ENCODE measurements around the gene SPECC1. TPM values are rescaled to one million over a fixed set of nuclear protein-coding genes. Genes with fewer than 3 reads are reported as not detected.

Gene SPECC1
- total and polyA plus RNA-seq, 2 of the 4 experiments (the other 2 are of a cell fraction) = 16.9 to 26.2 TPM

DNA sequence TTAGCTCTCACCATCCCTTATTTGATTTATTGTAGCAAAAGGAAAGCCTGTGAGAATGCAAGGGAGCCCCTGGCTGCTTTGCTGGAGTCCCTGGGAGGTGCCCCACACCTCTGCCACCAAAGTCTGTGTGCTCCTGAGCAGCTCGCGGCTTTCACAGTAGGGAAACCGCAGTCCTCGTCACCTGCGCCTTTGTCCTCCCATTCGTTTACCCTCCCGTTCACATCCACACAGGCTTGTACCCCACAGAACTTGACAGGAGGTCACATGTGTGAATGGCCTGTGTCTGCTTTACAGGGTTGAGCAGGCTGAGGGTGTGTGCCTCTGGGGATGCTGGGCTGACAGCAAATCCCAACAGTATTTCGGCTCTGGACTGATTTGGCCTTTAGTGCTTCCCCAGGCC, 305.7 kb downstream of the SPECC1 start:
- 97% methylated on average over 5 of the region's 8 CpGs; no CpG with 5 or more reads in 1 of the 2 experiments for WGBS, 2 experiments (ENCODE audit: extremely low coverage in 2 of 2, insufficient read length in 1 of 2)
- no peak overlapping the region for H3K18ac ChIP-seq (ENCODE audit: low read depth, low read length)
- no peak overlapping the region for H2BK5ac ChIP-seq (ENCODE audit: low read depth, low read length, poor library complexity, severe bottlenecking)
- no peak overlapping the region for H3K4me3 ChIP-seq (ENCODE audit: insufficient read depth, low read depth, low read length)
- no peak overlapping the region for H2AFZ ChIP-seq (replicated peaks; ENCODE audit: low read length, poor library complexity)
- ATAC-seq (ENCODE audit: low read depth) (no peak), DNase-seq (no peak)
- H4K20me1 ChIP-seq (ENCODE audit: insufficient read depth, low read length) = no peaks in the 10 kb centered on the region
- no peaks in the 10 kb centered on the region for H3K9me3 ChIP-seq (ENCODE audit: control insufficient read depth, insufficient read depth, low read length)
- H2BK120ac ChIP-seq (ENCODE audit: low read depth, low read length) = no peak overlapping the region
- no peak overlapping the region for H3K14ac ChIP-seq (replicated peaks; ENCODE audit: low read depth, low read length)
- H2AK9ac ChIP-seq (replicated peaks; ENCODE audit: low read depth, low read length, poor library complexity) = peak overlapping the region; percentile 61
- no peak overlapping the region for H4K5ac ChIP-seq (ENCODE audit: low read depth, low read length)
- in situ Hi-C loops (cut with MboI; ENCODE audit: low sequenced_read_pairs) (loop anchor here (5.0 to 10.0 kb wide), 3 partner anchors 90 to 320 kb away; no protein-coding TSS in a partner anchor), intact Hi-C loops (cut with micrococcal nuclease) (loop anchor here (5.0 kb wide), 1 partner anchor 318 kb away; no protein-coding TSS in a partner anchor), dilution Hi-C loops (cut with HindIII; ENCODE audit: low sequenced_read_pairs, unreplicated experiment) (no loop called here)
- BruUV-seq (replicated peaks) = no TSS peak
- no peak overlapping the region for H3K56ac ChIP-seq (ENCODE audit: extremely low read depth, insufficient read depth, low read length)
- no peaks in the 10 kb centered on the region for H3K4me1 ChIP-seq (ENCODE audit: control insufficient read depth, insufficient read depth, low read length)
- no peak overlapping the region for H2AK5ac ChIP-seq (ENCODE audit: low read depth, low read length)
- TF ChIP-seq, protein P1, sequence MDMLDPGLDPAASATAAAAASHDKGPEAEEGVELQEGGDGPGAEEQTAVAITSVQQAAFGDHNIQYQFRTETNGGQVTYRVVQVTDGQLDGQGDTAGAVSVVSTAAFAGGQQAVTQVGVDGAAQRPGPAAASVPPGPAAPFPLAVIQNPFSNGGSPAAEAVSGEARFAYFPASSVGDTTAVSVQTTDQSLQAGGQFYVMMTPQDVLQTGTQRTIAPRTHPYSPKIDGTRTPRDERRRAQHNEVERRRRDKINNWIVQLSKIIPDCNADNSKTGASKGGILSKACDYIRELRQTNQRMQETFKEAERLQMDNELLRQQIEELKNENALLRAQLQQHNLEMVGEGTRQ (IDR thresholded peaks at IDR 0.05; ENCODE audit: low read depth, low read length) = no peak
- TF ChIP-seq NFE2L2 (IDR thresholded peaks at IDR 0.05; ENCODE audit: low read depth, low read length) = no peak
- TF ChIP-seq, protein P2, sequence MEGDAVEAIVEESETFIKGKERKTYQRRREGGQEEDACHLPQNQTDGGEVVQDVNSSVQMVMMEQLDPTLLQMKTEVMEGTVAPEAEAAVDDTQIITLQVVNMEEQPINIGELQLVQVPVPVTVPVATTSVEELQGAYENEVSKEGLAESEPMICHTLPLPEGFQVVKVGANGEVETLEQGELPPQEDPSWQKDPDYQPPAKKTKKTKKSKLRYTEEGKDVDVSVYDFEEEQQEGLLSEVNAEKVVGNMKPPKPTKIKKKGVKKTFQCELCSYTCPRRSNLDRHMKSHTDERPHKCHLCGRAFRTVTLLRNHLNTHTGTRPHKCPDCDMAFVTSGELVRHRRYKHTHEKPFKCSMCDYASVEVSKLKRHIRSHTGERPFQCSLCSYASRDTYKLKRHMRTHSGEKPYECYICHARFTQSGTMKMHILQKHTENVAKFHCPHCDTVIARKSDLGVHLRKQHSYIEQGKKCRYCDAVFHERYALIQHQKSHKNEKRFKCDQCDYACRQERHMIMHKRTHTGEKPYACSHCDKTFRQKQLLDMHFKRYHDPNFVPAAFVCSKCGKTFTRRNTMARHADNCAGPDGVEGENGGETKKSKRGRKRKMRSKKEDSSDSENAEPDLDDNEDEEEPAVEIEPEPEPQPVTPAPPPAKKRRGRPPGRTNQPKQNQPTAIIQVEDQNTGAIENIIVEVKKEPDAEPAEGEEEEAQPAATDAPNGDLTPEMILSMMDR (conservative IDR thresholded peaks at IDR 0.05; ENCODE audit: low read depth, low read length) = no peak
- no peak overlapping the region for H3K4me2 ChIP-seq (ENCODE audit: low read depth, low read length)
- no peak overlapping the region for H2BK20ac ChIP-seq (ENCODE audit: low read depth, low read length)
- no peaks in the 10 kb centered on the region; a peak in 1 of 4 replicates for H3K79me1 ChIP-seq (ENCODE audit: low read depth in 1 of 2, low read length in 2 of 2)
- no peaks in the 10 kb centered on the region for H3K9me1 ChIP-seq (ENCODE audit: insufficient read depth, low read length)
- no peak overlapping the region for H4K91ac ChIP-seq (ENCODE audit: insufficient read depth, low read depth, low read length)
- H4K8ac ChIP-seq (ENCODE audit: low read depth in 2 of 2, low read length in 2 of 2) = no peak overlapping the region
- ChIA-PET CTCF (no interaction called here), POLR2A (ENCODE audit: unreplicated experiment) (no interaction called here)
- H3K27ac ChIP-seq (ENCODE audit: insufficient read depth, low read length) = no peak overlapping the region
- no peak overlapping the region for H2BK15ac ChIP-seq (ENCODE audit: low read depth, low read length)
- H3K27me3 ChIP-seq (ENCODE audit: control insufficient read depth, insufficient read depth, low read length) = no peaks in the 10 kb centered on the region
- no peak overlapping the region for H3K23ac ChIP-seq (ENCODE audit: low read depth, low read length)
- no peak overlapping the region for H3K4ac ChIP-seq (ENCODE audit: low read depth, low read length)
- peaks cover 10% of the 10 kb centered on the region for H3K36me3 ChIP-seq (ENCODE audit: control insufficient read depth, insufficient read depth, low read length)
- no peak overlapping the region for H3K9ac ChIP-seq (ENCODE audit: low read depth, low read length)

Data from IMR-90 (cell line).